ENCODE results near the gene SEC24B.

SEC24B gene

GRCh38 chr4:109433205-109434006, at the start of gene SEC24B:
Gene SEC24B, plus strand, starts transcription at chr4:109433815. Its CDS starts 55 bp downstream, at chr4:109433870.
- peak; percentile 6 for DNase-seq

DNA sequence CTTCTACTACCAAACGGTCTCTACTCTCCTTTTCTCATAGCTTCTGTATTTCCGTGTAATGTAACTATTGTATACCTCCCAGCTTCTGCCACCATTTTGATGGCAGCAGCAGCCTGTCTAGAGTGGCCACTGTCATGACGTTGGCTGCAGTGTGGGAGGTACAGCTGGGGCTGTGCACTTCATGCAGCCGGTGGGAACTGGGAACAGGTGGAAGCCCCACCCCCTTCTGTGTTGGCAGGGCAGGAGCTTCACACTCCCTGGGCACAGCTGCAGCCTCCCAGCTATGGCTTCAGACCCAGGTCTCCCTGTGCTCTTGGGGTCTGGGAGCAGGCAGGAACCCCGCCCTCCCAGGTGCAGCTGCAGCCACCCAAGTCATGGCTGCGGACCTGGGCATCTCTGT, 49.8 kb upstream of the SEC24B start:
- no peak for DNase-seq

DNA sequence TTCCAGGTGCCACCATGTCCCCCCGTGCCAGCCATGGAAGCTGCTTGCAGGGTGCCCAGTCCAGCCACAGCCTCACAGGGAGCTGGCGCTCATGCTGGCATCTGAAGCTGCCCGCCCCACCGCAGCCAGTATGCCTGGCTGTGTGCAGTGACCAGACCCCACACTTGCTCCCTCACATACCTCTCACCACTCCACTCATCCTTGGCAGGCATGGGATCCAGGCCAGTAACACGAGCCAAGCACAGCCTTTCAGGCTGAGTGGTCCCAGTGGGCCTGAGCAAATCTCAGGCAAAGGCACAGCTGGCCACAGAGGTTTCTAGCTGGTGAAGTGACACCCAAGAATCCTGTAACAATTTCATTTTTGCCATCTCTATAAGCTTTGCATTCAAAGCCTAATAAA, 48.4 kb upstream of the SEC24B start:
- no peak for DNase-seq

DNA sequence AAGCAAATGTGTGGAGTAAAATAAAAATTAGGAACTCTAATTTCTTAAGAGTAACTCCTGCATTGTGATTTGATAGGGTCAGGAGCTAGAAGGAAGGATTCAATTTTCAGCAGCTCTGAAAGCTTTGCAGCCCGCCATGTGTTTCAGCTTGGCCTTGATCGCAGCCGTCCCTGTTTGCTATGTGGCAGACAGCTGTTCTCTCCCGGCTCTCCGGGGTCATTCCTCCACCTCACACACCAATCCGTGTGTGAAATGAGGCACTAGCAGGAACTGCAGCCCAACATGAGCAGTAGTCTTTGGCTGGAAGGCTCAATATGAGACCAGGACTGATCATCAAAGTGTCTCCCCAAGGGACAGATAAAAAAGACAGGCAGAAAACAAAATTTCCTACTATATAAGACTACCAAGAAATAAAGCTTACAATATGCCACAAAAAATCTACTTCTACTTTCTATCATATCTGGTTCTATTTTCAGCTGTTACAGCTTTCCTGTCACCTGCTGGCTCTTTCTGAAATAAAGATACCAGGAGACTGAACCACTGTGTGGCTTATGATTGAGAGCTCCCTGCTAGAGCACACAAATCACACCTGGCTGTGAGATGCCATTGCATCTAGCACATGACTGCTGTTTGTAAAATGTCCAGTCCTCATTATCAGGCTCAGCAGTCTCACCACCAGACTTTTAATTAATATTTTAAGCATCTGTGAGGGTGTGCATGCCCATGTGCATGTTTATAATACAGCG, 44.1 kb upstream of the SEC24B start:
- no peak for DNase-seq

GRCh38 chr4:109390115-109390768, 43.4 kb upstream of the SEC24B start:
- no peak for DNase-seq

DNA sequence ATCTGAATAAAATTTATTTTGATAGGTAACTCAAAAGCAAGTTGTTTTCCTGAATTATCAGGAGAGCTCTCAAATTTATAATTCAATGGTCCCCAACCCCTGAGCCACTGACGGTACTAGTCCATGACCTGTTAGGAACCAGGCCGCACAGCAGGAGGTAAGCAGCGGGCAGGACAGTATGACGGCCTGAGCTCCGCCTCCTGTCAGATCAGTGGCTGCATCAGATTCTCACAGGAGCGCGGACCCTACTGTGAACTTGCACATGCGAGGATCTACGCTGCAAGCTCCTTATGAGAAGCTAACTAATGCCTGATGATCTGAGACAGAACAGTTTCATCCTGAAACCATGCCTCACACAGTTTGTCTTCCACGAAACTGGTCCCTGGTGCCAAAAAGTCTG, 37.9 kb upstream of the SEC24B start:
- DNase-seq, result no peak

GRCh38 chr4:109398928-109399327, 34.7 kb upstream of the SEC24B start:
- no peak for DNase-seq

- DNase-seq, result no peak
Observed at GRCh38 chr4:109406337-109406931, 27.2 kb upstream of the SEC24B start.

DNA sequence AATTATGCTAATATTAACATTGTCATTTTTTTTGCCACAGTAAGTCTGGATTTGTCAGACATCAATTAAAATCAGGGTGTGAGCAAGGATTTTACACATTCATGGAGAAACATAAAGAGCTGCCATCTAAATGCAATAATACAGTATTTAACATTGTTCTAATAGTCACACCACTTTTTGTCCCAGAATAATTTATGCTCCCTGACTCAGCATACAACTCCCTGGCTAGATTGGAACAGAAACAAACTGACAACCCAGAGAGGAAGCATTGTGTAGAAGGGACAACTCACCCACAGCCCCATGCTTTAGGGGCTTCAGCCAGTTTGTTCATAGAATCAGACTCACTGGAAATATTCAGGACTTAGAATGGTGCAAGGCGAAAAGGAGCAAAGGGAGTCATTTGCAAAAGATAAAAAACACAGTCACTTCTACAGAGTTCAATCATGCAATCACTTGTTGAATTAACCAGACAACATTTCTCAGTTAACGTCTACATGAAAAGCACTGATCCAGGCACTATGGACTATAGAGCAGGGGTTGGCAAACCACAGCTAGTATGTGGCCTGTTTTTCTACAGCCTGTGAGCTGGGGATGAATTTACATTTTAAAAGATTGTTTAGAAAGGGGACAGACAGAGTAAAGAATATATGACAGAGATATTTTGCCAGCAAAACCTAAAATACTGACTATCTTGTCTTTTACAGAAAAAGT, 26.4 kb upstream of the SEC24B start:
- DNase-seq, result no peak

DNA sequence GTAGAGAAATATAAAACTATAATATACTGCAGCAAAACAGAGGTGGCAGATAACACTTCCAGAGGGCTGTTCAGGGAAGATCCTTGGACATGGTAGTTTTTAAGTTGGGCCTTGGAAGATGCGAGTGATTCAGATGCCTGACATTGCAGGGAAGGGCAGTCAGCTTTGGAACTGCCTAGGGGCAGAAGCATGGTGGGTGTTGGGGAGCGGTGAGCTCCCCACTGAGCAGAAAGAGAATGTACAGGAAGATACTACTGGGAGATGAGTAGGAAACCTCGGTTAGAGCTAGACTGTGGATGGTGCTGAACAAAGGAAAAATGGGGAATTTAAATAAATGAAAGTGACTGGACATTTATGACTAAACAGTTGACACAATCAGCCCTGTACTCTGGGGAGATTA, 24.9 kb upstream of the SEC24B start:
- DNase-seq, result no peak

DNA sequence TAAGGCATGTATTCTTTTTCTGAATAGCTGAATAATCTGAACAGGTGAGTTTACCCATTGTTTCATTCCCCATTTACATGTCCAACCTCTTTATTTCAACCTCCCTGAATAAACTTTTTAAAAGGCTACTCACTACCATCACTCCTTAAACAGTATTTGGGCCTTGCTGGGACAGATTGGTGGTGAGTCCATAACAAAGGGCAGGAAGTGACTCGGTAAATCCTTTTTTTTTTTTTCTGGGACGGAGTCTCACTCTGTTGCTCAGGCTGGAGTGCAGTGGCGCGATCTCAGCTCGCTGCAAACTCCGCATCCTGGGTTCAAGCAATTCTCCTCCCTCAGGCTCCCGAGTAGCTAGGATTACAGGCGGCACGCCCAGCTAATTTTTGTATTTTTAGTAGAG, 23.4 kb upstream of the SEC24B start:
- DNase-seq, result no peak

DNA sequence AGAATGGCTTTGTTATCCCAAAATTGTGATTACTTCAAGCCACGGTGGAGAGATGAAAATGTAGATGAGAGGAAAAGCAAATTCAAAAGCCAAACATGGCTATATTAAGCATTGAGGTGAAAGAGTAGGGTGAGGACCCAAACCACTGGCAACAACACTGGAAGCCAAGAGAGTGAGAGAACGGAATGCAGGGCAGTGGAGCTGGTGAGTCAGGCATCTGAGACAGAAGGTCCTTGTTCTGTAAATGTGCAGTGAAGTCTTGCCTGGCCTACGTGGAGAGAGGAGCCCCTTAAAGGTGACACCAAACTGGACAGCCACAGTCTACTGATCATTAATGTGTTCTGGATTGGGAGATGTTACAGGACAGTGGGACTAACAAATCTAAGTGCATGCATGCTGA, 22.8 kb upstream of the SEC24B start:
- no peak for DNase-seq

- no peak for DNase-seq
Observed at GRCh38 chr4:109411964-109412363, 21.7 kb upstream of the SEC24B start.

- DNase-seq, result no peak
Observed at GRCh38 chr4:109412776-109413175, 20.8 kb upstream of the SEC24B start.

DNA sequence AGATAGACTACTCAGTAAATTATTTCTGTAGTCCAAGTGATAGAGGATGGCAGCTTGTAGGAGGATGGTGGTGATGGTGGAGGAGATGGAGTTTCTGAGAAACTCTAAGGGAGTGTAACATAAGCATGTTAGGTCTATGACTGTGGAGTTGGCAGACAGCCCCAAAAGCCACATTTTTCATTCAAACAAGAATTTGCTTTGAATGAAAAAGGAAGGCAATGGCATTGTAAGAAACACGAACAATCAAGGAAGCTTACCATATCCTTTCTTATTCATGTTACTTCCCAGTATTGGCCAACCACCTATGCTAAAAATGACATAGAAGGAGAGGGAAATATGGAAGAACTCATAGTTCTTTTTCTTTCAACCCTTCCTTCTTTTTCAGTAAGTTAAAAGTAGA, 18.7 kb upstream of the SEC24B start:
- DNase-seq, result no peak

DNA sequence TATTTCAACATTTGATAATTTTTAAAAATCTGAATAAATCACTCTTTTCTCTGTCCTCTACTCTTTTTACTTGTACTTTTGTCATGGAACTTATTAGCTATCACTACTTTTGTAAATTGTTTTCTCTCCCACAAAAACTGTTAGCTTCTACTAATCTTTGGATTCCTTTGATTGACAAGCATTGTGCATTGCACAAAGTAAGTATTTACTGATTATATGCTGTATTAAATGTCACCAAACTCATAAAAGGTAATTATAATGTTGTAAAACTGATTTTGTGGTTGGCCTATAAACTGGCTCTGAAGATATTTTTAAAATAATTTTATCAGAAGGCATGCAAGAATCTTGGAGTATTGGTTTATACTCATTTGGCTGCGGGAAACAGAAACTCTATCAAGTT, 15.0 kb upstream of the SEC24B start:
- no peak for DNase-seq

GRCh38 chr4:109419679-109420078, 13.9 kb upstream of the SEC24B start:
- no peak for DNase-seq

- no peak for DNase-seq
Observed at GRCh38 chr4:109424093-109424841, 9.3 kb upstream of the SEC24B start.

DNA sequence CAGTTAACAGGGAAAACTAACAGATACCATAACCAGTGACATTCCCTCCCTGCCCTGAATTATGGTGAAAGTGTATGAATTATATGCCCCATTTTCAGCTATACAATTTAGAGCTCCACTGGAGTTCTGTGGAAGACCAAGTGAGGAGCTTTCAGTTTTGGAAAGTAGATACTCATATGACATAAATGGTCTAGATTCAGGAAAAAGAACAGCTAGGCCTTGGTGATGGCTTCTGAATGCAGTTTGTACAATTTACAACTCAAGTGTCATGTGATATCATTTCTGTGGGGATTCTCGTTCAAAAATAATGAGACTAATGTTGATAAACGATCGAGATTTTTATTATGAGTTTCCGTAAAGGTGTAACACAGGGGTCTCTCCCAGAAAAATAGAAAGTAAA, 8.2 kb upstream of the SEC24B start:
- DNase-seq, result no peak

DNA sequence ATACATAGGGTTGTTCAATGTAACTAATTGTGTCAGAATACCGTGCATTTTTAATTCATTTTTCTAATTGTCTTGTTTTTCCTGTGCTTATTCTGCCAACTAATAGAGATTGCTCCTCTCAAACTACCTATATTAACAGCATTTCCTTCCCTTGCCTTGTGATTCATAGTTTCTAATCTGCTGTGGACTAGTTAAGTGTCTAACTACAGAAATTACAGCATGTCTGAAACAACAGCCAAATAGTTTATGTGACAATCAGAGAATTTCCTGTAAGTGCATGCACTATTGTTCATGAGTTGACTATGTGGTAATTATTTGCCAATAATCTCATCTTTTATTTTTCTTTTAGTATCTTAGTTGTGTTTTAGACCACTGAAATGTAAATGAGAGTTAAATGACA, 4.1 kb upstream of the SEC24B start:
- DNase-seq, result no peak

GRCh38 chr4:109432203-109432602, 1.4 kb upstream of the SEC24B start:
- no peak for DNase-seq

- DNase-seq, result no peak
Observed at GRCh38 chr4:109432696-109433095, 919 bp upstream of the SEC24B start.
